ENCODE measurements around the gene TUT7.

TUT7 gene

DNA sequence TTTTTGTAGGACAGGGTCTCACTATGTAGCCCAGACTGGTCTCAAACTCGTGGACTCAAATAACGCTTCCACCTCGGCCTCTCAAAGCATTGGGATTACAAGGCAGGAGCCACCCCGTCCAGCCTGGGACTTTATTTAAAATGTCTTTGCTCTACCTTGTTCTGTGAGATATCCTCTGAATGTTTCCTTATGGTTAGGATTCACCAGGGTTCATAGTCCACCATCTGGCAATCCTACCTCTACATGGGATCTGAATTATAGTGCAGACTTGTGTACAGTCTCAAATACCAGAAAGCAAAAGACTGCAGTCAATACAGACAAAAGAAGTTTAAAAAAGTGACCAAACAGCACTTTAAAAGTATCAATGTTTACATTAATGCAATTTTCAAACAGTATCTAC lies 82.0 kb downstream of the TUT7 start:
- TF ChIP-seq, protein P1, sequence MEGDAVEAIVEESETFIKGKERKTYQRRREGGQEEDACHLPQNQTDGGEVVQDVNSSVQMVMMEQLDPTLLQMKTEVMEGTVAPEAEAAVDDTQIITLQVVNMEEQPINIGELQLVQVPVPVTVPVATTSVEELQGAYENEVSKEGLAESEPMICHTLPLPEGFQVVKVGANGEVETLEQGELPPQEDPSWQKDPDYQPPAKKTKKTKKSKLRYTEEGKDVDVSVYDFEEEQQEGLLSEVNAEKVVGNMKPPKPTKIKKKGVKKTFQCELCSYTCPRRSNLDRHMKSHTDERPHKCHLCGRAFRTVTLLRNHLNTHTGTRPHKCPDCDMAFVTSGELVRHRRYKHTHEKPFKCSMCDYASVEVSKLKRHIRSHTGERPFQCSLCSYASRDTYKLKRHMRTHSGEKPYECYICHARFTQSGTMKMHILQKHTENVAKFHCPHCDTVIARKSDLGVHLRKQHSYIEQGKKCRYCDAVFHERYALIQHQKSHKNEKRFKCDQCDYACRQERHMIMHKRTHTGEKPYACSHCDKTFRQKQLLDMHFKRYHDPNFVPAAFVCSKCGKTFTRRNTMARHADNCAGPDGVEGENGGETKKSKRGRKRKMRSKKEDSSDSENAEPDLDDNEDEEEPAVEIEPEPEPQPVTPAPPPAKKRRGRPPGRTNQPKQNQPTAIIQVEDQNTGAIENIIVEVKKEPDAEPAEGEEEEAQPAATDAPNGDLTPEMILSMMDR (IDR thresholded peaks at IDR 0.05), result no peak
- no peaks in the 10 kb centered on the region for H3K27me3 Mint-ChIP-seq (ENCODE audit: low read depth, poor library complexity)
- peaks cover 61% of the 10 kb centered on the region for H3K36me3 Mint-ChIP-seq (ENCODE audit: low read depth)
- H3K4me3 Mint-ChIP-seq, result no peak overlapping the region
- peaks cover 5% of the 10 kb centered on the region for H3K4me1 Mint-ChIP-seq
- H3K27ac Mint-ChIP-seq, result no peak overlapping the region
- H3K9me3 Mint-ChIP-seq, result peaks cover 25% of the 10 kb centered on the region
- no peak for DNase-seq

DNA sequence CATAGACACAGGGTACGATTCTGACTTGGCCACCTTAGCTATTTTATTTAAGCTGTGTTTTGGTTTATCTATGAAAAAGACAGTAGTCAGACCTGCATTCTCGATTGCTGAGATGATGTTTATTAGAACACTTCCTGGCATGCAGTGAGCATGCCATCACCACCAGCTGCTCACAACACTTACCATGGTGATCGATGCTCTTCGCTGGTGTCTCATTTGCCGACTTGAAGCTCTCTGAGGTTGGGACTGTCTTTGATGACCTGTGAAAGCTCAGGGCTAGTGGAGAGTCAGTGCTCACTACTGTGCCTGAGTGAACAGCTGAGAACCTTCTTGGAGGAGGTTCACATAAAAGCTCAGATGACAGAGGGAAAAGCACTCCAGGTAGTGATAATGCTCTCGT lies 90.3 kb downstream of the TUT7 start:
- no peaks in the 10 kb centered on the region for H3K27me3 Mint-ChIP-seq (ENCODE audit: low read depth, poor library complexity)
- H3K27ac Mint-ChIP-seq, result no peak overlapping the region
- H3K9me3 Mint-ChIP-seq, result peaks cover 4% of the 10 kb centered on the region
- no peak overlapping the region for H3K4me3 Mint-ChIP-seq
- TF ChIP-seq, protein P1 (IDR thresholded peaks at IDR 0.05), result no peak
- H3K4me1 Mint-ChIP-seq, result peaks cover 9% of the 10 kb centered on the region
- DNase-seq, result no peak
- H3K36me3 Mint-ChIP-seq (ENCODE audit: low read depth), result peaks cover 67% of the 10 kb centered on the region

- DNase-seq, result no peak
- peak overlapping the region; percentile 31 for H3K27ac Mint-ChIP-seq
- TF ChIP-seq, protein P1 (IDR thresholded peaks at IDR 0.05), result no peak
- no peak overlapping the region for H3K4me3 Mint-ChIP-seq
- H3K36me3 Mint-ChIP-seq (ENCODE audit: low read depth), result peaks cover 58% of the 10 kb centered on the region
- peaks cover 13% of the 10 kb centered on the region for H3K4me1 Mint-ChIP-seq
- no peaks in the 10 kb centered on the region for H3K27me3 Mint-ChIP-seq (ENCODE audit: low read depth, poor library complexity)
- H3K9me3 Mint-ChIP-seq, result no peaks in the 10 kb centered on the region
Measured at GRCh38 chr9:86262492-86262891, 91.7 kb downstream of the TUT7 start.

GRCh38 chr9:86259557-86259956 lies 94.7 kb downstream of the TUT7 start, which contains the start of gene C9orf153:
TSS of gene C9orf153 (minus strand) at chr9:86259657. CDS start at chr9:86229603, 30,054 bp downstream.
- TF ChIP-seq, protein P1 (IDR thresholded peaks at IDR 0.05), result no peak
- no peak for DNase-seq
- peaks cover 10% of the 10 kb centered on the region for H3K4me1 Mint-ChIP-seq
- H3K27me3 Mint-ChIP-seq (ENCODE audit: low read depth, poor library complexity), result no peaks in the 10 kb centered on the region
- H3K36me3 Mint-ChIP-seq (ENCODE audit: low read depth), result peaks cover 48% of the 10 kb centered on the region
- H3K4me3 Mint-ChIP-seq, result no peak within 1 kb of the TSS
- peaks cover 2% of the 10 kb centered on the region for H3K9me3 Mint-ChIP-seq
- H3K27ac Mint-ChIP-seq, result peak within 1 kb of the TSS; percentile 64

DNA sequence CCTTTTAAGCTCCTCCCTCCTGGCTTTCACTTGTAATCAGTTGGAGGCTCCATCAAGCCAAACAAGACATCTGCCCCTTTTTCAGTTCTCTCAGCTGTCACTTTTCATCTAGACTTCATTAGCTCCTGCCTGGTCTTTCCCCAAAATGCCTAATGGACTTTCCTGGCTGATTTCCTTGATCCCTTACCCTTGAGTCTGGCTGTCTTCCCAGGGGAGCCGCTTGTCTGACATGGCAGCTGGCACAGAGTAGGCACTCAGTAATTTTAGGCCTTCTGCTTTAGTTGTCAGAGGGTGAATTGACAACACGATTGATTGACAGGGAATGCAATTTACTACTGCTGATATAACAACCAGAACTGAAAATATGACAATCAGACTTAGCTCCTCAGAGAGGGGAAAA lies 96.8 kb downstream of the TUT7 start:
- H3K27ac Mint-ChIP-seq, result no peak overlapping the region
- TF ChIP-seq, protein P1 (IDR thresholded peaks at IDR 0.05), result no peak
- peaks cover 44% of the 10 kb centered on the region for H3K36me3 Mint-ChIP-seq (ENCODE audit: low read depth)
- DNase-seq, result no peak
- peaks cover 4% of the 10 kb centered on the region for H3K27me3 Mint-ChIP-seq (ENCODE audit: low read depth, poor library complexity)
- peaks cover 10% of the 10 kb centered on the region for H3K4me1 Mint-ChIP-seq
- no peak overlapping the region for H3K4me3 Mint-ChIP-seq
- peaks cover 23% of the 10 kb centered on the region for H3K9me3 Mint-ChIP-seq

DNA sequence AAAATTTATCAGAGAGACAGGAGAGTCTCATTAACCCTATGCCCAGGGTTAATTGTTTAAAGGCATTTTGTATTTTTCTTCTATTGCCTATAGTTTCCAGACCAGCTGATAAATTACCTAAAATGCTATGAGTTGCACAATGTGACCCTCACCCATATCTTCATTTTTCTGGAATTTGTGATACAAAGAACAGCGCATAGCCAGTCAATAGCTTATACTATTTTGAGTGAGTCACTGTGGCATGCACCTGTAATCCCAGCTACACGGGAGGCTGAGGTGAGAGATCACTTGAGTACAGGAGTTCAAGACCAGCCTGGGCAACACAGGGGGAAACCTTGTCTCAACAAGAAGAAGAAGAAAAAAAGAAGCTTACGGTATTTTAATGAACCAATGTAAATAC lies 97.6 kb downstream of the TUT7 start:
- H3K4me1 Mint-ChIP-seq, result peaks cover 10% of the 10 kb centered on the region
- peaks cover 43% of the 10 kb centered on the region for H3K36me3 Mint-ChIP-seq (ENCODE audit: low read depth)
- no peak overlapping the region for H3K27ac Mint-ChIP-seq
- TF ChIP-seq, protein P1 (IDR thresholded peaks at IDR 0.05), result no peak
- peaks cover 31% of the 10 kb centered on the region for H3K9me3 Mint-ChIP-seq
- peaks cover 4% of the 10 kb centered on the region for H3K27me3 Mint-ChIP-seq (ENCODE audit: low read depth, poor library complexity)
- no peak overlapping the region for H3K4me3 Mint-ChIP-seq
- no peak for DNase-seq
